ENCODE measurements around the gene PARD6B. TPM values are rescaled to one million over a fixed set of nuclear protein-coding genes. Genes with fewer than 3 reads are reported as not detected.

Gene PARD6B
- total RNA-seq, 2 experiments from 2014 or later: 4.4 to 6.1 TPM

DNA sequence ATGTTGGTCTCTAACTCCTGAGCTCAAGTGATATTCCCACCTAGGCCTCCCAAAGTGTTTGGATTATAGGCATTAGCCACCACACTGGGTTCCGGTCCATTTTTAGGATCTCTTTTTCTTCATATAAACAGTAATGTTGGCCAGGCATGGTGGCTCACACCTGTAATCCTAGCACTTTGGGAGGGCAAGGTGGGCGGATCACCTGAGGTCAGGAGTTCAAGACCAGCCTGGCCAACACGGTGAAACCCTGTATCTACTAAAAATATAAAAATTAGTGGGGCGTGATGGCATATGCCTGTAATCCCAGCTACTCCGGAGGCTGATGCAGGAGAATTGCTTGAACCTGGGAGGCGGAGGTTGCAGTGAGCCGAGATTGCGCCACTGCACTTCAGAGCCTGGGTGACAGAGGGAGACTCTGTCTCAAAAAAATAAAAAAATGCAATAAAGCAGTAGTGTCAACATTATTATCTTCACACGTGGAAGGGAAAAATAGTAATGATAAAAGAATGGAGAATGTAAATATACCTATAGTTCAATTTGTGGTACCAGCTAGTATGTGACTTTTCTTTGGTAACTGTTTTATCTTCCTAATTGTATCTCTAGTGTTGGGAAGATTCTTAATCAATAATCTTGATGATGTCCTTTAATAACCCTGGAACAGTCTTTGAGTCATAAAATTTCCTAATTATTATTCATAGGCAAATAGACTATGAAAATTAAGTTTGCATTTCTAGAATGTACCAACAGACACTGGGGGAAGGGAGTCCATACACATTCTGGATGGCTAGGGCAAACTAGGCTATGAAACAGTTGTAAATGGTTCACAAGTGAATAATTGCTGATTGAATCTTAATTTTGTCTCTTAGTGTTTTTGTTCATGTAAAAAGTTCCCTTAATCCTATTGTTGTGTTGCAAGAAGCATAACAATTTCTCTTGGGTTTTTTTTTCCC, 3.6 kb downstream of the PARD6B start:
- ChIA-PET POLR2A (no interaction called here), CTCF (ENCODE audit: unreplicated experiment) (no interaction called here)
- Histone ChIP-seq H3K4me3 (ENCODE audit: low read depth, low read length, poor library complexity, severe bottlenecking) (no peak overlapping the region), H3K9me3 (ENCODE audit: low read length) (no peaks in the 10 kb centered on the region), H3K9me2 (ENCODE audit: insufficient read depth, low read length) (no peaks in the 10 kb centered on the region), H3K4me2 (ENCODE audit: low read length) (no peak overlapping the region), H3K4me1 (ENCODE audit: insufficient read depth, low read length, poor library complexity, severe bottlenecking) (peaks cover 18% of the 10 kb centered on the region), H3K36me3 (ENCODE audit: insufficient read depth, low read length) (peaks cover 16% of the 10 kb centered on the region), H2AFZ (ENCODE audit: low read length) (no peak overlapping the region), H3K79me2 (ENCODE audit: insufficient read depth, low read depth, low read length) (peaks cover 17% of the 10 kb centered on the region; the same call in 1 of the 2 replicates), H4K20me1 (ENCODE audit: insufficient read depth, low read length) (no peaks in the 10 kb centered on the region; the same call in 1 of the 2 replicates), H3K27ac (ENCODE audit: low read depth, low read length, poor library complexity, severe bottlenecking) (no peak overlapping the region)
- intact Hi-C loops (cut with micrococcal nuclease; ENCODE audit: unreplicated experiment): loop anchor here (5.0 kb wide), 1 partner anchor 543 kb away; the partner anchor contains the start of gene CEBPB
- no TSS peak for BruUV-seq (replicated peaks)
- no peak for TF ChIP-seq EZH2phosphoT487 (IDR thresholded peaks at IDR 0.05; ENCODE audit: borderline replicate concordance, low read depth, low read length)
- TF ChIP-seq, protein P1, sequence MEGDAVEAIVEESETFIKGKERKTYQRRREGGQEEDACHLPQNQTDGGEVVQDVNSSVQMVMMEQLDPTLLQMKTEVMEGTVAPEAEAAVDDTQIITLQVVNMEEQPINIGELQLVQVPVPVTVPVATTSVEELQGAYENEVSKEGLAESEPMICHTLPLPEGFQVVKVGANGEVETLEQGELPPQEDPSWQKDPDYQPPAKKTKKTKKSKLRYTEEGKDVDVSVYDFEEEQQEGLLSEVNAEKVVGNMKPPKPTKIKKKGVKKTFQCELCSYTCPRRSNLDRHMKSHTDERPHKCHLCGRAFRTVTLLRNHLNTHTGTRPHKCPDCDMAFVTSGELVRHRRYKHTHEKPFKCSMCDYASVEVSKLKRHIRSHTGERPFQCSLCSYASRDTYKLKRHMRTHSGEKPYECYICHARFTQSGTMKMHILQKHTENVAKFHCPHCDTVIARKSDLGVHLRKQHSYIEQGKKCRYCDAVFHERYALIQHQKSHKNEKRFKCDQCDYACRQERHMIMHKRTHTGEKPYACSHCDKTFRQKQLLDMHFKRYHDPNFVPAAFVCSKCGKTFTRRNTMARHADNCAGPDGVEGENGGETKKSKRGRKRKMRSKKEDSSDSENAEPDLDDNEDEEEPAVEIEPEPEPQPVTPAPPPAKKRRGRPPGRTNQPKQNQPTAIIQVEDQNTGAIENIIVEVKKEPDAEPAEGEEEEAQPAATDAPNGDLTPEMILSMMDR (conservative IDR thresholded peaks at IDR 0.05; ENCODE audit: low read length): no peak
- no peak for DNase-seq (ENCODE audit: low spot score)

DNA sequence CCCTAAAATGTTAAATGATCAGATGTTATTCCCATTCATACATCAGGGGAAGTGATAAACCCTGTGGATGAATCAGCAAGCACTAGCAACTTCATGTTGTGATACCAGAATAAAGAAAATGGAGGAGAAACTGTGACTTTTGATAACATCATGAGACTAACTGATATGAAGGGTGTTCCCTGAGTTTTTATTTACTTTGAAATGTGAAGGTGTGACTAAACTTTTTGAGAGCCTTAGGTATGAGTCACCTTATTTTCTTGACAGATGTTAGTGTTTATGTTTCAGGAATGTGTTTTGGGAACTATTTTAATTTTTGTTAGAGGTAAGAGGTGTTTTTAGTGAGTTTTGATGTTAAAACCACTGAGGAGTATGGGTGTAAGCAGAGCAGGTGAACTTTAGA, 4.4 kb downstream of the PARD6B start:
- no peak overlapping the region for H2AFZ ChIP-seq (ENCODE audit: low read length)
- CTCF ChIA-PET (ENCODE audit: unreplicated experiment): no interaction called here
- POLR2A ChIA-PET: no interaction called here
- peaks cover 12% of the 10 kb centered on the region for H3K4me1 ChIP-seq (ENCODE audit: insufficient read depth, low read length, poor library complexity, severe bottlenecking)
- no peaks in the 10 kb centered on the region; the same call in 1 of the 2 replicates for H4K20me1 ChIP-seq (ENCODE audit: insufficient read depth, low read length)
- H3K4me3 ChIP-seq (ENCODE audit: low read depth, low read length, poor library complexity, severe bottlenecking): no peak overlapping the region
- no peak overlapping the region for H3K4me2 ChIP-seq (ENCODE audit: low read length)
- H3K36me3 ChIP-seq (ENCODE audit: insufficient read depth, low read length): peaks cover 16% of the 10 kb centered on the region
- TF ChIP-seq, protein P1 (conservative IDR thresholded peaks at IDR 0.05; ENCODE audit: low read length): no peak
- no peak for TF ChIP-seq EZH2phosphoT487 (IDR thresholded peaks at IDR 0.05; ENCODE audit: borderline replicate concordance, low read depth, low read length)
- H3K9me3 ChIP-seq (ENCODE audit: low read length): no peaks in the 10 kb centered on the region
- H3K27ac ChIP-seq (ENCODE audit: low read depth, low read length, poor library complexity, severe bottlenecking): no peak overlapping the region
- H3K9me2 ChIP-seq (ENCODE audit: insufficient read depth, low read length): no peaks in the 10 kb centered on the region
- intact Hi-C loops (cut with micrococcal nuclease; ENCODE audit: unreplicated experiment): no loop called here
- no peak for DNase-seq (ENCODE audit: low spot score)
- TSS peak; percentile 21 for BruUV-seq (replicated peaks)
- H3K79me2 ChIP-seq (ENCODE audit: insufficient read depth, low read depth, low read length): peaks cover 17% of the 10 kb centered on the region; the same call in 1 of the 2 replicates

DNA sequence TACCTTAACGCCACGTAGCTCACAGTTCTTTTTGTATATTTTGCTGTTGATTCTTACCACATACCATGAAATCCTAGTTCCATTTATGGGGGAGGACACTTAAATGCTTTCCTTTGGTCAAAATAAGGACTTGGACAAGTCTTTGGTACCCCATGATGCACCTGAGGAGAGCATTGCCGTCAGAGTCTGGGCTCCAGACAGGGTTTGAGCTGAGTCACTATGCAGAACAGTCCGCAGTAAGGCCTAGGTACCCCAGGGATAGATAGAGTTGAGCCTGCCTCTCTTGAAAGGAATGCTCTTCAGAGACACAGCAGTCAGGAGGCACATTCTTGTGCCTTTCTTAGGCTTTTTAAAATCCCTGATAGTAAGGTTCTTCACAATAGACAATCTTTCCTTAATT, 6.0 kb downstream of the PARD6B start:
- H3K9me3 ChIP-seq (ENCODE audit: low read length): no peaks in the 10 kb centered on the region
- H4K20me1 ChIP-seq (ENCODE audit: insufficient read depth, low read length): no peaks in the 10 kb centered on the region; the same call in 1 of the 2 replicates
- POLR2A ChIA-PET: interaction anchor here (0.7 to 0.8 kb wide), 3 partner anchors 36 to 221 kb away, joined by 3 read pairs; no protein-coding TSS in a partner anchor
- TF ChIP-seq, protein P1 (conservative IDR thresholded peaks at IDR 0.05; ENCODE audit: low read length): no peak
- TF ChIP-seq EZH2phosphoT487 (IDR thresholded peaks at IDR 0.05; ENCODE audit: borderline replicate concordance, low read depth, low read length): no peak
- peaks cover 10% of the 10 kb centered on the region; the same call in 1 of the 2 replicates for H3K79me2 ChIP-seq (ENCODE audit: insufficient read depth, low read depth, low read length)
- no peak overlapping the region for H3K4me2 ChIP-seq (ENCODE audit: low read length)
- intact Hi-C loops (cut with micrococcal nuclease; ENCODE audit: unreplicated experiment): no loop called here
- no peak overlapping the region for H3K4me3 ChIP-seq (ENCODE audit: low read depth, low read length, poor library complexity, severe bottlenecking)
- peaks cover 10% of the 10 kb centered on the region for H3K4me1 ChIP-seq (ENCODE audit: insufficient read depth, low read length, poor library complexity, severe bottlenecking)
- H2AFZ ChIP-seq (ENCODE audit: low read length): no peak overlapping the region
- BruUV-seq (replicated peaks): no TSS peak
- no peaks in the 10 kb centered on the region for H3K9me2 ChIP-seq (ENCODE audit: insufficient read depth, low read length)
- CTCF ChIA-PET (ENCODE audit: unreplicated experiment): no interaction called here
- H3K36me3 ChIP-seq (ENCODE audit: insufficient read depth, low read length): peaks cover 16% of the 10 kb centered on the region
- no peak overlapping the region for H3K27ac ChIP-seq (ENCODE audit: low read depth, low read length, poor library complexity, severe bottlenecking)
- DNase-seq (ENCODE audit: low spot score): no peak
